Measurements from ENCODE around the gene C14orf132.

DNA sequence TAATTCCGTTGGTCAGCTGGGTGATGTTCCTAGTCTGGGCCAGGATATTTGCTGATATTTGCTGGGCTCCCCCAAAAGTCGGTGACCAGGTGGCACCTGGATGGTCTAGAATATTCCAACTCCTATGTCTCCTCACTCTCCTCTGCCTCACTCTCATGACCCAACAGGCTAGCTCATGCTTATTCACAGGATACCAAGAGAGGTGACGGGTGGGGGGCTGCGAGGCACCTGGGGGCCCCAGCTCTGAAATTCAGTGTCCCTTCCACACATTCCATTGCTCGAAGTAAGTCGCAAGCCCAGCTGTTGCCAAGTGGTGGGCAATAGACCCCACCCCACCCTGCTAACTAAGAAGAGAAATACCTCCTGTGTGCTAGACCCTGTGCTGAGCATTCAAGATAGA, 67.7 kb downstream of the C14orf132 start:
- TF ChIP-seq, protein P1, sequence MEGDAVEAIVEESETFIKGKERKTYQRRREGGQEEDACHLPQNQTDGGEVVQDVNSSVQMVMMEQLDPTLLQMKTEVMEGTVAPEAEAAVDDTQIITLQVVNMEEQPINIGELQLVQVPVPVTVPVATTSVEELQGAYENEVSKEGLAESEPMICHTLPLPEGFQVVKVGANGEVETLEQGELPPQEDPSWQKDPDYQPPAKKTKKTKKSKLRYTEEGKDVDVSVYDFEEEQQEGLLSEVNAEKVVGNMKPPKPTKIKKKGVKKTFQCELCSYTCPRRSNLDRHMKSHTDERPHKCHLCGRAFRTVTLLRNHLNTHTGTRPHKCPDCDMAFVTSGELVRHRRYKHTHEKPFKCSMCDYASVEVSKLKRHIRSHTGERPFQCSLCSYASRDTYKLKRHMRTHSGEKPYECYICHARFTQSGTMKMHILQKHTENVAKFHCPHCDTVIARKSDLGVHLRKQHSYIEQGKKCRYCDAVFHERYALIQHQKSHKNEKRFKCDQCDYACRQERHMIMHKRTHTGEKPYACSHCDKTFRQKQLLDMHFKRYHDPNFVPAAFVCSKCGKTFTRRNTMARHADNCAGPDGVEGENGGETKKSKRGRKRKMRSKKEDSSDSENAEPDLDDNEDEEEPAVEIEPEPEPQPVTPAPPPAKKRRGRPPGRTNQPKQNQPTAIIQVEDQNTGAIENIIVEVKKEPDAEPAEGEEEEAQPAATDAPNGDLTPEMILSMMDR (IDR thresholded peaks at IDR 0.05) = no peak
- no peak for TF ChIP-seq EZH2 (IDR thresholded peaks at IDR 0.05; ENCODE audit: borderline replicate concordance, insufficient read depth, low read depth, low read length, poor library complexity, severe bottlenecking)

Data from B cell (primary cell).